Lung (tissue), 12 donors: Measurements from ENCODE around the gene ATP8B4. TPM values are rescaled to one million over a fixed set of nuclear protein-coding genes. Genes with fewer than 3 reads are reported as not detected.
A peak's percentile ranks its signal among the peaks of the same experiment; 100 is the strongest.

Source experiments
- ATAC-seq: fragments of 200-7000 bp; cut with Tn5 transposase; one replicate; pipeline ENCODE4 v1.9.1; 2020; ENCODE audit warnings: moderate number of reproducible peaks; ENCODE audit not compliant: insufficient read depth, low FRiP score
- DNase-seq, 3 donors: peaks; one replicate each; pipeline ENCODE4 v3.0.0-alpha.2; 2013 to 2017
- H3K27ac ChIP-seq, 2 donors: one replicate each; pipeline ENCODE4 v1.5.1; 2013; ENCODE audit warnings: mild to moderate bottlenecking in 2 of 2, moderate library complexity in 2 of 2, control low read depth in 1 of 2, inconsistent platforms in 1 of 2, low read depth in 1 of 2, low read length in 1 of 2
- H3K27me3 ChIP-seq, 3 donors: one replicate each; pipeline ENCODE4 v1.5.1; 2013; ENCODE audit warnings: low read length in 2 of 3; ENCODE audit not compliant: control insufficient read depth in 3 of 3, insufficient read depth in 3 of 3
- H3K36me3 ChIP-seq, 4 donors: one replicate each; pipeline ENCODE4 v1.5.1; 2013; ENCODE audit warnings: low read length in 4 of 4, mild to moderate bottlenecking in 1 of 4, moderate library complexity in 1 of 4; ENCODE audit not compliant: control insufficient read depth in 4 of 4, insufficient read depth in 4 of 4
- H3K4me1 ChIP-seq, 5 donors: one replicate each; pipeline ENCODE4 v1.5.1; 2013; ENCODE audit warnings: low read length in 5 of 5, mild to moderate bottlenecking in 2 of 5, moderate library complexity in 1 of 5; ENCODE audit not compliant: control insufficient read depth in 5 of 5, insufficient read depth in 5 of 5
- H3K4me3 ChIP-seq: one replicate; pipeline ENCODE4 v1.5.1; 2013; ENCODE audit warnings: mild to moderate bottlenecking, control low read depth, moderate library complexity
- H3K9ac ChIP-seq, 2 donors: one replicate each; pipeline ENCODE4 v1.5.1; 2013; ENCODE audit warnings: low read length in 2 of 2, control low read depth in 1 of 2; ENCODE audit not compliant: insufficient read depth in 1 of 2
- H3K9me3 ChIP-seq, 4 donors: one replicate each; pipeline ENCODE4 v1.5.1; 2013; ENCODE audit warnings: low read length in 3 of 4, mild to moderate bottlenecking in 1 of 4, moderate library complexity in 1 of 4; ENCODE audit not compliant: control insufficient read depth in 4 of 4, insufficient read depth in 3 of 4
- CTCF ChIP-seq: IDR thresholded peaks from 2 replicates; pipeline ENCODE4 v1.5.1; 2012; ENCODE audit warnings: mild to moderate bottlenecking; ENCODE audit errors: control extremely low read depth, extremely low read depth
- WGBS, 2 donors: extraction: QIAGEN DNeasy Blood & Tissue Kit; methylation state at CpG; one replicate each; pipeline ENCODE4 v1.1.7; 2013; 5-methylcytosine and 5-hydroxymethylcytosine counted together
- polyA plus RNA-seq, 2 donors: library from polyadenylated mRNA; stranded (reverse); fragments of 200-250 nt; gene quantifications; one replicate each; pipeline ENCODE4 v1.2.1, GENCODE V29; 2013
- total RNA-seq, 2 donors: library from RNA; depleted of rRNA in 1 of 2; stranded (reverse); fragments of >200 nt in 1 of 2; gene quantifications; one replicate each; pipeline ENCODE4 v1.2.1, GENCODE V29; 2014 to 2021
- donor health status: control.
- donor health status: control.
- donor health status: Bipolar disorder and iron deficiency.
- donor health status: healthy.
- donor health status: DM: yes; HTN: yes; CAD: no.

The ATP8B4 gene
- total and polyA plus RNA-seq, 4 donors, result 1.6 to 23.1 (median 3.3) TPM

DNA sequence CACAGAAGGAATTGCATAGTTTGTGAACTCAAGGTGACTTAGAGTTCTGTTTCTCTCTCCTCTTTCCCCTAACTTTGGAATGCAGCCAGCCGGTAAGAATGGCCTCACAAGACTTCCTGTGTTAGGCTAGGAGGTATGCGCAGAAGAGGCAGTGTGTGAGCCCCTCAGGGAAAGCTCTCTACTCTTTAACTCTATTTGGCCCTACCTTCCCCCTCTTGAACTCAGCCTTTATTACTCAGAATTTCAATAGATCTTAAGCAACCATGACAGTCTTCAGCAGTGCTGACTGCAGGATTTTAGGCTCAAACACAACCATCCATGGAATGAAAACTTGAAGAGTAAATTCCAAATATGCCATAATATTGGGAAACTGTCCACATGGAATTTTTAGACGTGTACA, 288.6 kb downstream of the ATP8B4 start:
- WGBS, 2 donors, result 17 to 37% methylated on average over 3 of the region's 3 CpGs
- Histone ChIP-seq H3K9ac (no peak overlapping the region), H3K4me1 (no peaks in the 10 kb centered on the region), H3K9me3 (no peaks in the 10 kb centered on the region), H3K4me3 (no peak overlapping the region), H3K27me3 (no peaks in the 10 kb centered on the region), H3K27ac (no peak overlapping the region), H3K36me3 (no peaks in the 10 kb centered on the region)
- ATAC-seq, result no peak
- peak in 1 of 3 donors; percentile 57 for DNase-seq
- no peak for TF ChIP-seq CTCF

DNA sequence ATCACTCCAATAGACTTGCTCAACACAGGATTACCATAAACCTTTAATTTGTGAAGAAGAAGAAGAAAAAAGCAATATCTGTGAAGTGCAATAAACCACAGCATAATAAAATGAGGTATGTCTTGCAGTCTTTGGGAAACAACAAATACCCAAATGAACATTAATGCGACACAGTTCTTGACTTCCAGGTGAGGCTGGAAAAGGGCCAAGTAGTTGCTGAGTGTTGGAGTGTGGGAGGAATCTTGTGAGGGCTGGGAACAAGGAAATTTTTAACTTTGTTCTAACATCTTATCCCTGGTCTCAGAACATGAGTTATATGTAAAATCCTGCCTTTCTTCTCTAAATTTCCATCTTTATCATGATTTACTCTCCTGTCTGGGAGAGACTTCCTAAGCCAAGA, 291.7 kb downstream of the ATP8B4 start:
- Histone ChIP-seq H3K36me3 (no peaks in the 10 kb centered on the region), H3K9ac (no peak overlapping the region), H3K4me3 (no peak overlapping the region), H3K9me3 (no peaks in the 10 kb centered on the region), H3K27ac (no peak overlapping the region), H3K4me1 (no peaks in the 10 kb centered on the region), H3K27me3 (no peaks in the 10 kb centered on the region)
- ATAC-seq, result no peak
- no peak for DNase-seq
- no peak for TF ChIP-seq CTCF
- WGBS, 2 donors, result 64 to 91% methylated on average over 1 of the region's 1 CpG

GRCh38 chr15:49826640-49827234, 292.3 kb downstream of the ATP8B4 start:
- Histone ChIP-seq H3K27me3 (no peaks in the 10 kb centered on the region), H3K9ac (no peak overlapping the region), H3K27ac (no peak overlapping the region), H3K9me3 (no peaks in the 10 kb centered on the region), H3K4me1 (no peaks in the 10 kb centered on the region), H3K4me3 (no peak overlapping the region), H3K36me3 (no peaks in the 10 kb centered on the region)
- no peak for DNase-seq
- ATAC-seq, result no peak
- TF ChIP-seq CTCF, result no peak

DNA sequence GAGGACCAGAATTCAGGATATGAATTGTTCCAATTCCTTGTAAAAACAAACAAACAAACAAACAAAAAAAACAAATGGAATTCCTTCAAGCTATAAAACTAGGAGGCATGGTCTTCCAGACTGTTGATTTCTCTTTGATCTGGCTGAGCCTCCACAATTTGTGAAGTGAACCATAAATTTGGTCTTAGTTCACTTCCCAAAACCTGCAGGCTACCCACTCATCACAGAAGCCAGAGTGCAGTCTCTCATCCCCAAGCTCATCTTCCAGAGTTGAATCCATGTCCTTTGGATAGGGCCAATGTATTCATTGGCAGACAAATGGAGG, 294.3 kb downstream of the ATP8B4 start:
- Histone ChIP-seq H3K27me3 (no peaks in the 10 kb centered on the region), H3K27ac (no peak overlapping the region), H3K9ac (no peak overlapping the region), H3K36me3 (no peaks in the 10 kb centered on the region), H3K4me1 (no peaks in the 10 kb centered on the region), H3K9me3 (peaks cover 0 to 4% (median 0%) of the 10 kb centered on the region in 4 donors), H3K4me3 (no peak overlapping the region)
- ATAC-seq (no peak), DNase-seq (no peak)
- TF ChIP-seq CTCF, result no peak
